Measurements from ENCODE around the gene ST7.
A peak's percentile ranks its signal among the peaks of the same experiment; 100 is the strongest.
"Not testable (repeated sequence)": the region's sequence is repeated elsewhere in the genome, so short reads cannot be mapped to it uniquely, and the experiment has no call there.

ST7 gene

GRCh38 chr7:116955801-116956476 lies 2.6 kb downstream of the ST7 start:
- Mint-ChIP-seq H3K9me3 (no peaks in the 10 kb centered on the region), H3K4me3 (peak overlapping the region; percentile 90), H3K36me3 (ENCODE audit: low read depth) (peaks cover 2% of the 10 kb centered on the region), H3K4me1 (ENCODE audit: low read depth) (peaks cover 21% of the 10 kb centered on the region), H3K27ac (no peak overlapping the region), H3K27me3 (ENCODE audit: low read depth) (peaks cover 7% of the 10 kb centered on the region)
- peak; percentile 27 for DNase-seq (ENCODE audit: low spot score)

DNA sequence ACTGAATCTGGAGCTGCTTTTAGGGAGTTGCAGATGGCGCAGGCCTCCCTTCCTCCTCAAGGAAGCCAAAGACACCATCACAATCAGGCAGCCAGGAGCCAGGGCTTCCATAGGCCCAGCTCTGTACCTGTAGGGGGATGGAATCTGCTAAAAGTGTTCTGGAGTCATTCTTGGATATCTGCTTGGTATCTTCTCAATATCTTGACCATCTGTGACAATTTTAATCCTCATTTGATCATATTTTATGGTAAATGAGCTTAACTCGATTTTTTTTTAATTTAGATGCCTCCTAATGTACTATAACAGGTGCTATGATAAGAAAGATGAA lies 3.1 kb downstream of the ST7 start:
- H3K4me3 Mint-ChIP-seq = no peak overlapping the region
- peaks cover 2% of the 10 kb centered on the region for H3K36me3 Mint-ChIP-seq (ENCODE audit: low read depth)
- peaks cover 21% of the 10 kb centered on the region for H3K4me1 Mint-ChIP-seq (ENCODE audit: low read depth)
- H3K27ac Mint-ChIP-seq = no peak overlapping the region
- H3K27me3 Mint-ChIP-seq (ENCODE audit: low read depth) = peaks cover 7% of the 10 kb centered on the region
- no peaks in the 10 kb centered on the region for H3K9me3 Mint-ChIP-seq
- DNase-seq (ENCODE audit: low spot score) = no peak

- DNase-seq (ENCODE audit: low spot score) = no peak
- no peak overlapping the region for H3K27ac Mint-ChIP-seq
- H3K9me3 Mint-ChIP-seq = no peaks in the 10 kb centered on the region
- H3K4me1 Mint-ChIP-seq (ENCODE audit: low read depth) = peaks cover 23% of the 10 kb centered on the region
- no peak overlapping the region for H3K4me3 Mint-ChIP-seq
- H3K36me3 Mint-ChIP-seq (ENCODE audit: low read depth) = peaks cover 8% of the 10 kb centered on the region
- H3K27me3 Mint-ChIP-seq (ENCODE audit: low read depth) = peaks cover 9% of the 10 kb centered on the region
Observed at GRCh38 chr7:116957874-116958273, 4.6 kb downstream of the ST7 start.

GRCh38 chr7:116961966-116962673 lies 8.8 kb downstream of the ST7 start:
- H3K9me3 Mint-ChIP-seq; H3K27ac Mint-ChIP-seq; H3K4me3 Mint-ChIP-seq; H3K36me3 Mint-ChIP-seq (ENCODE audit: low read depth); H3K27me3 Mint-ChIP-seq (ENCODE audit: low read depth); DNase-seq (ENCODE audit: low spot score); H3K4me1 Mint-ChIP-seq (ENCODE audit: low read depth): not testable (repeated sequence)

- no peak overlapping the region for H3K27ac Mint-ChIP-seq
- DNase-seq (ENCODE audit: low spot score) = no peak
- H3K36me3 Mint-ChIP-seq (ENCODE audit: low read depth) = peaks cover 5% of the 10 kb centered on the region
- H3K9me3 Mint-ChIP-seq = no peaks in the 10 kb centered on the region
- no peak overlapping the region for H3K4me3 Mint-ChIP-seq
- H3K27me3 Mint-ChIP-seq (ENCODE audit: low read depth) = peaks cover 7% of the 10 kb centered on the region
- peaks cover 7% of the 10 kb centered on the region for H3K4me1 Mint-ChIP-seq (ENCODE audit: low read depth)
Observed at GRCh38 chr7:116963234-116963633, 9.9 kb downstream of the ST7 start.

DNA sequence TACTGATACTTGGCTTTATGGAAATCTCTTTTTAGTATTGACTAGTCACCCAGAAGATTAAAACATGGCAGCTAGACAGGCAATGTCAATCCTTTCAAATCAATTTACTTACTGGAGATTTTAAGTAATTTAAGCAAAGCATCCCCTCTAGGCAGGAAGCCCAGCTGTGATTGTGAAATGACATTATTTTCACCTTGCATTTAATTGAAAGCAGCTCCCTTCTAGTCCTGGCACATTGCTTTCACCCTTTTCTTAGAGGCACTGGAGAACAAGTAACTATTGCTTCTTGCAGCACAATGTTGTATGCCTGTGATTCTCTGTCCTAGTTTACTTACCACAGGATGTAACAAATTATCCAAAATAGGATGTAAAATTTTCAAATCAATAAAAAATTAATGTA lies 13.3 kb downstream of the ST7 start:
- no peak for DNase-seq (ENCODE audit: low spot score)
- Mint-ChIP-seq H3K27me3 (ENCODE audit: low read depth) (peaks cover 2% of the 10 kb centered on the region), H3K9me3 (no peaks in the 10 kb centered on the region), H3K27ac (no peak overlapping the region), H3K4me1 (ENCODE audit: low read depth) (peaks cover 10% of the 10 kb centered on the region), H3K36me3 (ENCODE audit: low read depth) (peaks cover 5% of the 10 kb centered on the region), H3K4me3 (no peak overlapping the region)

DNA sequence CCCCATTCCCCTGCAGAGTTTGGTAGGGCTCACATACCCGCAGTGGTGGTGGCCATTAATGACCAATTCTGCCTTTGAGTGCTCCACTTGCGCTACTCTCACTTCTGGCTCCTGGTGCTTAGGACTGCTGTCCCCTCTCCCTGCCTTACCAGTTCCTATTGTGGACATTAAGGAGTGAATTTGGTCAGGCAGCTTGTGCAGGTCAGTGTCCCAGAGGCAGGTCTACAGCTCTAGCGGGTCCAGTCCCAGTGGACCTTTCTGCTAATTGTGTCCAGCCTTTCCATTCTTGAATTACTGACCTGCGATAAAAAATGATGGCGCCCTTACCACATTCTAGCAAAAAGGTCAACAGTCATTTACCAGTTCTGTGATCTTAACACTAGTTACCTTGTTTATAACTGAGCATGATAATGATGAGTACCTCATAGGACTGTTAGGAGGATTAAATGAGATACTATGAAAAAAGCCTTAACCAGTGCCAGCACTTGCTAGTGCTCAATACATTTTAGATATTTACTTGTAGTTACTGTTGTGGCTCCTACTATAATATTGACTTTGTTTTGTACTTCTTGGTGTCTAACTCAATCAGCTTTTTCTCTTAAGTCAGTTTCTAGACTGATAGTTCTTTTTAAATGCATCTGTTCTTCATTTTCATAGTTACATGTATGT lies 14.1 kb downstream of the ST7 start:
- DNase-seq (ENCODE audit: low spot score) = no peak
- H3K4me1 Mint-ChIP-seq (ENCODE audit: low read depth) = peaks cover 8% of the 10 kb centered on the region
- H3K27me3 Mint-ChIP-seq (ENCODE audit: low read depth) = no peaks in the 10 kb centered on the region
- H3K36me3 Mint-ChIP-seq (ENCODE audit: low read depth) = peaks cover 2% of the 10 kb centered on the region
- no peak overlapping the region for H3K4me3 Mint-ChIP-seq
- no peaks in the 10 kb centered on the region for H3K9me3 Mint-ChIP-seq
- H3K27ac Mint-ChIP-seq = no peak overlapping the region

DNA sequence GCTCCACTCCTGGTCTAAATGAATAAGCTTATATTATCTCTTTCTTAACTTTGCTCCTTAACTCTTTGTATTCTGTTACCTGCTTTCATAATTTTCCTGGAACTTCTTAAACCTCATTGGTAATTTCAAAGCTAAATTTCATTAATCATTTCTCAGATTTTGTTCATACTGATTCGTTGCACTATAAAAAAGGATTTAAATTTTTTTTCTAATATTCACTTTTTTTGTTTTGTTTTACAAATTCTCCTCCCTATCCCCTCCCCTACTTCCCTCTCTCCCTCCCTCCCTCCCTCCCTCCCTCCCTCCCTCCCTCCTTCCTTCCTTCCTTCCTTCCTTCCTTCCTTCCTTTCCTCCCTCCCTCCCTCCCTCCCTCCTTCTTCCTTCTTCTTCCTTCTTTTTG lies 14.7 kb downstream of the ST7 start:
- H3K4me1 Mint-ChIP-seq (ENCODE audit: low read depth) = peaks cover 4% of the 10 kb centered on the region
- H3K27me3 Mint-ChIP-seq (ENCODE audit: low read depth) = no peaks in the 10 kb centered on the region
- H3K4me3 Mint-ChIP-seq = no peak overlapping the region
- H3K9me3 Mint-ChIP-seq = no peaks in the 10 kb centered on the region
- no peak for DNase-seq (ENCODE audit: low spot score)
- no peak overlapping the region for H3K27ac Mint-ChIP-seq
- no peaks in the 10 kb centered on the region for H3K36me3 Mint-ChIP-seq (ENCODE audit: low read depth)

DNA sequence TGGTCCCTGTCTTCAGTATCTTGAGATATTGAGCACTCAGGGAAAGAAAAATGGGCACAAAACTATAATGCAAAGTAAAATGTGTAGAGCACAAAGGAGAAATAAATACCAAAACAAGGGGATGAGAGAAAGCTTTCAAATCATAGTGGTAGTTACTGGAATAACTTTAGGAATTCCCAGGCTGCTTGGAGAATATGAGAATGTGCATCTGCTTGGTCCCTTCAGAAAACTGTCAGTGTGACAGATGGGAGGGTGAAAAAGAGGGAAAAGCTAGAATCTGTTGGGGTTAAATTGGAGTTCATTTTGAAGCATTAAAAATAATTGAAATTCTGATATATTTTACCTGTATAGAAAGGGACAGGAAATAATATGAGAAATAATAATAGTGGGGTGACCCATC lies 15.3 kb downstream of the ST7 start:
- no peak for DNase-seq (ENCODE audit: low spot score)

DNA sequence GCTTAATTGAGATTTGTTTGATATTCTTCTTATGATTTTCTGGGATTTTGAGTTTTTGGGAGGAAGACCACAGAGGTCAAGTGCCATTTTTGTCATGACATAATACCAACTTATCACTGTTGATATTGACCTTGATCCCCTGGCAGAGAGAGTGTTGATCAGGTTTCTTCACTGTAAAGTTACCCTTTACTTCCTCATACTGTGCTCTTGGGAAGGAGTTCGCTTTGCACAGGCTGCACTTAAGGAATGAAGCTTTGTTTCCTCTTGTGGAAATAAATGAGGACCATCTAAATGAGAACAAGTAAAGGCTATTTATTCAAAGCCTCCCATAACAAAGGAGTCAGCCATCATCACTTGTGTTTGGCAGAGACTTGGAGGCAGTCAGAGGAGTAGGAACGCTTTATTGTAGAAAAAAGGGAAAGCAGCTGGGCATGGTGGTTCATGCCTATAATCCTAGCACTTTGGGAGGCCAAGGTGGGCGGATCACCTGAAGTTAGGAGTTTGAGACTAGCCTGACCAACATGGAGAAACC lies 16.1 kb downstream of the ST7 start:
- Mint-ChIP-seq H3K27me3 (ENCODE audit: low read depth) (no peaks in the 10 kb centered on the region), H3K36me3 (ENCODE audit: low read depth) (no peaks in the 10 kb centered on the region), H3K4me1 (ENCODE audit: low read depth) (peaks cover 4% of the 10 kb centered on the region), H3K9me3 (no peaks in the 10 kb centered on the region), H3K27ac (no peak overlapping the region), H3K4me3 (no peak overlapping the region)
- DNase-seq (ENCODE audit: low spot score) = no peak

More for the DNA sequence above, 15.3 kb downstream of the ST7 start:
- Mint-ChIP-seq H3K36me3 (ENCODE audit: low read depth) (no peaks in the 10 kb centered on the region), H3K4me3 (no peak overlapping the region), H3K27ac (no peak overlapping the region), H3K9me3 (no peaks in the 10 kb centered on the region), H3K4me1 (ENCODE audit: low read depth) (peaks cover 4% of the 10 kb centered on the region), H3K27me3 (ENCODE audit: low read depth) (no peaks in the 10 kb centered on the region)

- H3K4me1 Mint-ChIP-seq (ENCODE audit: low read depth) = peaks cover 4% of the 10 kb centered on the region
- no peak overlapping the region for H3K4me3 Mint-ChIP-seq
- H3K27ac Mint-ChIP-seq = no peak overlapping the region
- no peak for DNase-seq (ENCODE audit: low spot score)
- no peaks in the 10 kb centered on the region for H3K9me3 Mint-ChIP-seq
- no peaks in the 10 kb centered on the region for H3K27me3 Mint-ChIP-seq (ENCODE audit: low read depth)
- H3K36me3 Mint-ChIP-seq (ENCODE audit: low read depth) = no peaks in the 10 kb centered on the region
Observed at GRCh38 chr7:116970238-116970910, 17.1 kb downstream of the ST7 start.

- not testable (repeated sequence) for H3K36me3 Mint-ChIP-seq (ENCODE audit: low read depth); H3K27ac Mint-ChIP-seq; DNase-seq (ENCODE audit: low spot score); H3K9me3 Mint-ChIP-seq; H3K4me3 Mint-ChIP-seq; H3K4me1 Mint-ChIP-seq (ENCODE audit: low read depth); H3K27me3 Mint-ChIP-seq (ENCODE audit: low read depth)
Observed at GRCh38 chr7:116971153-116971552, 17.9 kb downstream of the ST7 start.

- no peak for DNase-seq (ENCODE audit: low spot score)
- Mint-ChIP-seq H3K27ac (no peak overlapping the region), H3K9me3 (no peaks in the 10 kb centered on the region), H3K27me3 (ENCODE audit: low read depth) (no peaks in the 10 kb centered on the region), H3K4me1 (ENCODE audit: low read depth) (peaks cover 4% of the 10 kb centered on the region), H3K4me3 (no peak overlapping the region), H3K36me3 (ENCODE audit: low read depth) (no peaks in the 10 kb centered on the region)
Observed at GRCh38 chr7:116971869-116972268, 18.6 kb downstream of the ST7 start.

DNA sequence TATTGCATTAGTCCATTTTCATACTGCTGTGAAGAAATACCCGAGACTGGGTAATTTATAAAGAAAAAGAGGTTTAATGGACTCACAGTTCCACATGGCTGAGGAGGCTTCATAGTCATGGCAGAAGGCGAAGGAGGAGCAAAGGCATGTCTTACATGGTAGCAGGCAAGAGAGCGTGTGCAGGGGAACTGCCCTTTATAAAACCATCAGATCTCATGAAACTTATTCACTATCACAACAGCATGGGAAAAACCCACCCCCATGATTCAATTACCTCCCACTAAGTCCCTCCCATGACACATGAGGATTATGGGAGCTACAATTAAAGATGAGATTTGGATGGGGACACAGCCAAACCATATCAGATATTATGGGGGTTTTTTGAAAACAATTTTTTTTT lies 21.7 kb downstream of the ST7 start:
- H3K27me3 Mint-ChIP-seq (ENCODE audit: low read depth); H3K4me1 Mint-ChIP-seq (ENCODE audit: low read depth); H3K36me3 Mint-ChIP-seq (ENCODE audit: low read depth); DNase-seq (ENCODE audit: low spot score); H3K4me3 Mint-ChIP-seq; H3K9me3 Mint-ChIP-seq; H3K27ac Mint-ChIP-seq: not testable (repeated sequence)
